Sigmoid colon (tissue), 7 donors: ENCODE results near the gene EPN2. TPM values are rescaled to one million over a fixed set of nuclear protein-coding genes. Genes with fewer than 3 reads are reported as not detected.

Experiments
- DNase-seq: peaks from one replicate; pipeline ENCODE4 v3.0.0-alpha.2; 2019
- H3K27ac ChIP-seq, 4 donors: fragments of 200-600 bp; sonication (generic); one replicate each; pipeline ENCODE4 v1.5.1; 2016 to 2019; ENCODE audit warnings: mild to moderate bottlenecking in 1 of 4
- H3K27me3 ChIP-seq, 3 donors: fragments of 200-600 bp; sonication (generic); one replicate each; pipeline ENCODE4 v1.5.1; 2019; ENCODE audit warnings: mild to moderate bottlenecking in 1 of 3
- H3K36me3 ChIP-seq, 4 donors: fragments of 200-600 bp; sonication (generic); one replicate each; pipeline ENCODE4 v1.5.1; 2016 to 2019
- H3K4me1 ChIP-seq, 4 donors: fragments of 200-600 bp; sonication (generic); one replicate each; pipeline ENCODE4 v1.5.1; 2017 to 2019
- H3K4me3 ChIP-seq, 4 donors: fragments of 200-600 bp; sonication (generic); one replicate each; pipeline ENCODE4 v1.5.1; 2017 to 2019; ENCODE audit warnings: mild to moderate bottlenecking in 2 of 4, moderate library complexity in 1 of 4
- H3K9me3 ChIP-seq, 4 donors: fragments of 200-600 bp in 3 of 4; sonication (generic) in 3 of 4; one replicate each; pipeline versions ENCODE4 v1.5.1 to v1.6.1; 2013 to 2019
- CTCF ChIP-seq, 4 experiments: fragments of 450-650 bp in 3 of 4; fragments of 200-600 bp in 1 of 4; IDR thresholded peaks; one replicate each; pipeline ENCODE4 v1.5.1; 2016 to 2019; ENCODE audit warnings: antibody characterized with exemption in 4 of 4, mild to moderate bottlenecking in 3 of 4, moderate library complexity in 2 of 4
- EP300 ChIP-seq, 4 donors: sonication (generic); formaldehyde crosslinking; IDR thresholded peaks; one replicate each; pipeline ENCODE4 v1.6.1; 2017; ENCODE audit warnings: antibody characterized with exemption in 4 of 4
- POLR2A ChIP-seq, 2 donors: fragments of 450-650 bp; IDR thresholded peaks; one replicate each; pipeline ENCODE4 v1.6.1; 2016; ENCODE audit warnings: antibody characterized with exemption in 2 of 2, mild to moderate bottlenecking in 2 of 2, moderate library complexity in 2 of 2
- POLR2AphosphoS5 ChIP-seq, 4 donors: sonication (generic); formaldehyde crosslinking; IDR thresholded peaks; one replicate each; pipeline ENCODE4 v1.6.1; 2017; ENCODE audit warnings: antibody characterized with exemption in 4 of 4
- WGBS, 2 donors: extraction: QIAGEN DNeasy Blood & Tissue Kit; methylation state at CpG; one replicate each; pipeline ENCODE4 v1.1.7; 2013; 5-methylcytosine and 5-hydroxymethylcytosine counted together
- intact Hi-C: fragments of 100-400 bp; cut with DNase I; formaldehyde crosslinking; loops from one replicate; pipeline ENCODE4 v1.15.1; 2023
- polyA plus RNA-seq, 3 donors: library from polyadenylated mRNA; stranded (reverse); fragments of 200-250 nt; gene quantifications; one replicate each; pipeline ENCODE4 v1.2.3, GENCODE V29; 2013
- total RNA-seq, 4 donors: library from RNA; depleted of rRNA; stranded (reverse); fragments of >200 nt; gene quantifications; one replicate each; pipeline ENCODE4 v1.1.0, GENCODE V29; 2016
- donor health status: healthy with polysubstance abuse.
- donor health status: Bipolar disorder and iron deficiency.
- donor health status: healthy.

Gene EPN2
- total and polyA plus RNA-seq, 7 donors: 12.0 to 55.4 (median 31.7) TPM

- no peak for TF ChIP-seq EP300 (IDR thresholded peaks at IDR 0.05)
- no peak for TF ChIP-seq CTCF (IDR thresholded peaks at IDR 0.05)
- no peak for TF ChIP-seq POLR2A (IDR thresholded peaks at IDR 0.05)
- no peak for TF ChIP-seq POLR2AphosphoS5 (IDR thresholded peaks at IDR 0.05)
- DNase-seq: no peak
- Histone ChIP-seq H3K27ac (no peak overlapping the region), H3K4me1 (peaks cover 0 to 36% (median 26%) of the 10 kb centered on the region in 4 donors), H3K36me3 (no peaks in the 10 kb centered on the region), H3K9me3 (no peaks in the 10 kb centered on the region), H3K4me3 (no peak overlapping the region), H3K27me3 (no peaks in the 10 kb centered on the region)
- intact Hi-C loops: no loop called here
These were observed 18.1 kb downstream of the EPN2 start for GRCh38 chr17:19255279-19255678.

DNA sequence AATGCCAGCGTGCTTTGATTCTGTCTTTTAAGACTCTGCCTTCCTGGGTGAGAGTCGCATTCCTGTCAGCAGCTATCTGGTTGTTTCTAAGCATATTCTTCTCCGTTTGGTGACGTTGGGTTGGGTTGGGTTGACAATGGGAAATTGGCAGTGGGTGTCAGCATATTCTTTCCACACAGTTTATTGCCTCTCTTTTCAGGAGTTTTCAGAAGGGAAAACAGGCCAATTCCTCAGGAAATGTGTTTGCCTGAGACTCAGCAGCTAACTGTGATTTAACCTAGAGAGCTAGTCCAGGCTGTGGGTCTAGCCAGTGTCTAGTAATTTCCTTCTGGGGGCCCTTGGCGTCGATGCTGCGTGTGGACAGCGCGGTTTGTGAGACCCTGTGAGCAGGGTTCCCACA lies 21.2 kb downstream of the EPN2 start:
- TF ChIP-seq CTCF (IDR thresholded peaks at IDR 0.05) (no peak), EP300 (IDR thresholded peaks at IDR 0.05) (no peak)
- Histone ChIP-seq H3K27ac (no peak overlapping the region), H3K9me3 (no peaks in the 10 kb centered on the region), H3K27me3 (no peaks in the 10 kb centered on the region), H3K36me3 (no peaks in the 10 kb centered on the region), H3K4me3 (no peak overlapping the region), H3K4me1 (peaks cover 0 to 51% (median 43%) of the 10 kb centered on the region in 4 donors)
- DNase-seq: no peak
- intact Hi-C loops: no loop called here
- WGBS, 2 donors: 92 to 96% methylated on average over 9 of the region's 9 CpGs

DNA sequence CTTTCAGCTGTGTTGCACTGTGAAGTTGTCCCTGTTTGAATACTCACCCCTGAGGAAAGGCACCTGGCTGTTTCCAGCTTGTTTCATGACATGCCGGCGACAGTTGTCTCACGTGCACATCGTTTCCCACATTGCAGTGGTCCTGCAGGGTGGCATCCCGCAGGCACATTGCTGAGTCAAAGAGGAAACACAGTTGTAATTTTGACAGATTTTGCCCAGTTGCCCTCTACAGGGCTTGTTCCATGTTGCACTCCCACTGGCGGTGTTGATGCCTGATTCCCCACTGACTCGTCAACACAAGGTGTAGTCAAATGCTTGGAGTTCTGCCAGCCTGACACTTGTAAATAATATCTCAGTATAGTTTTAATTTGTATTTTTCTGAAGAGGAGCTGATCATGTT lies 23.8 kb downstream of the EPN2 start:
- TF ChIP-seq POLR2A (IDR thresholded peaks at IDR 0.05): no peak
- peak in 1 of 4 experiments; percentile 24 for TF ChIP-seq CTCF (IDR thresholded peaks at IDR 0.05)
- no peak for TF ChIP-seq EP300 (IDR thresholded peaks at IDR 0.05)
- 68 to 75% methylated on average over 7 of the region's 7 CpGs for WGBS, 2 donors
- Histone ChIP-seq H3K4me3 (no peak overlapping the region), H3K36me3 (no peaks in the 10 kb centered on the region), H3K4me1 (peaks cover 0 to 69% (median 64%) of the 10 kb centered on the region in 4 donors), H3K27ac (peak overlapping the region in 2 of 4 donors; percentile 84 to 89), H3K27me3 (no peaks in the 10 kb centered on the region), H3K9me3 (no peaks in the 10 kb centered on the region)
- peak; percentile 56 for DNase-seq
- intact Hi-C loops: no loop called here

GRCh38 chr17:19261426-19261825 lies 24.3 kb downstream of the EPN2 start:
- Histone ChIP-seq H3K4me3 (no peak overlapping the region), H3K27me3 (no peaks in the 10 kb centered on the region), H3K36me3 (no peaks in the 10 kb centered on the region), H3K9me3 (no peaks in the 10 kb centered on the region), H3K4me1 (peaks cover 0 to 70% (median 63%) of the 10 kb centered on the region in 4 donors), H3K27ac (peak overlapping the region; percentile 6 to 89 (median 84))
- TF ChIP-seq POLR2AphosphoS5 (IDR thresholded peaks at IDR 0.05): no peak
- TF ChIP-seq CTCF (IDR thresholded peaks at IDR 0.05): no peak
- no peak for TF ChIP-seq EP300 (IDR thresholded peaks at IDR 0.05)
- no peak for TF ChIP-seq POLR2A (IDR thresholded peaks at IDR 0.05)
- intact Hi-C loops: no loop called here
- WGBS, 2 donors: 14 to 59% methylated on average over 2 of the region's 2 CpGs
- no peak for DNase-seq
